Measurements from ENCODE around the gene PCNP.

DNA sequence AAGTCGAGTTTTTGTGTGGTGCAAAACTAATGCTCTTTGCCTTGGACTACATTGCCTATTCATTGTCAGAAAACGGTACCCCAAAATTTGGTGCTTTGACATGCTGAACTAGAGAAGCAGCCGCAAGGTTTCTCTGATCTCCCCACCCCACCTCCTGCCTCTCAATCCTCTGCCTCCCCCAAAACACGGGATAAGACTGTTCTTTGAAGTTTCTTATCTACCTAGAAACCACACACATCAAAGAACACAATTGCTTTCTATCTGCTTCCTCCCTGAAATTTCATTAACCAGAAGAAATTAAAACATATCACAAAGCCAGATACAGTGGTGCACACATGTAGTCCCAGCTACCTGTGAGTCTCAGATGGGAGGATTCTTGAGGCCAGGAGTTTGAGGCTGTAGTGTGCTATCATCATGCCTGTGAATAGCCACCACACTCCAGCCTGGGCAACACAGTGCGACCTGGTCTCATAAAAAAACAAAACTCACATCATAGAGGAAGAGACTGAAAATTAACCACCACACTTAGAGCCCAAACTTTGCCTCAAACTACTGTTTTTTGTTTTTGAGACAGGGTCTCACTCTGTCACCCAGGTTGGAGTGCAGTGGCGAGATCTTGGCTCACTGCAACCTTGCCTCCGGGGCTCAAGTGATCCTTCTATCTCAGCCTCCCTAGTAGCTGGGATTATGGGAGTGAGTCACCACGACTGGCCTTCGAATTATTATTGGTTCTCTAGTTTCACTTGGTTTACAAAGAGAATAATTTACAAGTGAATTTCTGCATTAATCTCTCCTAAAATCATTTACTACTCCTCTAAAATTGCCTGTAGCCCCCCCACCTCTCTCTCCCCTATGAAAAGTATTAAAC, 2.7 kb upstream of the PCNP start:
- TF ChIP-seq ZNF114 (tag by site-specific recombination; IDR thresholded peaks at IDR 0.05): no peak
- TF ChIP-seq ZNF488 (tag by site-specific recombination; IDR thresholded peaks at IDR 0.05): no peak
- no peak for TF ChIP-seq ZNF510 (tag by site-specific recombination; IDR thresholded peaks at IDR 0.05; ENCODE audit: insufficient replicate concordance)
- no peak for TF ChIP-seq KLF9 (tag by site-specific recombination; IDR thresholded peaks at IDR 0.05; ENCODE audit: low read depth)
